K562 (cell line): ENCODE measurements around the gene PAK1IP1. TPM values are rescaled to one million over a fixed set of nuclear protein-coding genes. Genes with fewer than 3 reads are reported as not detected.

Experiments
- FOXM1 ChIP-seq, 2 experiments: fragments of 450-650 bp in 1 of 2; sonication (generic) in 1 of 2; formaldehyde crosslinking in 1 of 2; IDR thresholded peaks; 2 replicates each; pipeline versions ENCODE4 v1.6.1 to v1.9.0; 2017 to 2022; ENCODE audit warnings: low read depth in 2 of 2, mild to moderate bottlenecking in 2 of 2, missing genetic modification reagents in 1 of 2, moderate library complexity in 1 of 2
- KHSRP ChIP-seq: fragments of 450-650 bp; IDR thresholded peaks from 2 replicates; pipeline ENCODE4 v1.6.1; 2017
- NBN ChIP-seq: fragments of 450-650 bp; IDR thresholded peaks from 2 replicates; pipeline ENCODE4 v1.6.1; 2016; ENCODE audit warnings: low read depth, mild to moderate bottlenecking
- SAFB ChIP-seq: fragments of 200-400 bp; formaldehyde crosslinking; IDR thresholded peaks from 2 replicates; pipeline ENCODE4 v1.6.1; 2017; ENCODE audit warnings: low read depth, low read length, borderline replicate concordance
- ZNF197 ChIP-seq: fragments of 200-800 bp; sonication (Bioruptor generic); IDR thresholded peaks from 2 replicates; pipeline ENCODE4 v1.6.1; 2016; ENCODE audit warnings: low read depth, missing genetic modification characterization, missing compliant biosample characterization
- ZNF217 ChIP-seq: sonication (generic); formaldehyde crosslinking; IDR thresholded peaks from 2 replicates; pipeline ENCODE4 v1.8.0; 2022; ENCODE audit warnings: mild to moderate bottlenecking, missing genetic modification reagents
- ZNF830 ChIP-seq: fragments of 250-450 bp; sonication (Bioruptor Pico); IDR thresholded peaks from 2 replicates; pipeline ENCODE4 v1.5.0; 2021; ENCODE audit warnings: mild to moderate bottlenecking
- polyA plus RNA-seq, 8 experiments: library from polyadenylated mRNA; depleted of rRNA in 4 of 8; stranded (reverse) in 5 of 8; unstranded in 3 of 8; fragments of >200 nt; fragmentation: Nextera tagmentation in 2 of 8; fragmentation: Illumina TruSeq in 1 of 8; extraction: Ambion mirVana in 2 of 8; extraction: Trizol in 1 of 8; gene quantifications; 2 replicates each; pipeline versions ENCODE4 v1.2.1 to v1.2.3, GENCODE V29; 2011 to 2014; ENCODE audit warnings: inconsistent platforms in 1 of 8, missing spikeins in 1 of 8
- total RNA-seq, 7 experiments: library from RNA; depleted of rRNA in 6 of 7; stranded (reverse); fragments of >200 nt in 6 of 7; fragmentation: Illumina TruSeq in 2 of 7; extraction: Trizol in 2 of 7; gene quantifications; 2 replicates each; pipeline versions ENCODE4 v1.2.1 to v1.2.3, GENCODE V29; 2011 to 2021; ENCODE audit warnings: low replicate concordance in 1 of 7
- TF ChIP-seq, protein P1 (sequence below): fragments of 450-650 bp; IDR thresholded peaks from 2 replicates; pipeline ENCODE4 v1.6.1; 2016; ENCODE audit warnings: low read depth
- TF ChIP-seq, protein P2 (sequence below): fragments of 250-450 bp; sonication (Bioruptor Pico); IDR thresholded peaks from 2 replicates; pipeline ENCODE4 v1.8.0; 2022; ENCODE audit warnings: inconsistent platforms, mild to moderate bottlenecking, moderate library complexity, borderline replicate concordance
- TF ChIP-seq, protein P3 (sequence below), 2 experiments: fragments of 450-650 bp; IDR thresholded peaks; 2 replicates each; pipeline ENCODE4 v1.6.1; 2016; ENCODE audit warnings: mild to moderate bottlenecking in 2 of 2, borderline replicate concordance in 1 of 2, low read depth in 1 of 2, moderate library complexity in 1 of 2

Gene PAK1IP1
- total and polyA plus RNA-seq, 9 of the 15 experiments (the other 6 are each of a cell fraction or from before 2014, with no cell fraction given) = 50.0 to 200 (median 87.0) TPM

DNA sequence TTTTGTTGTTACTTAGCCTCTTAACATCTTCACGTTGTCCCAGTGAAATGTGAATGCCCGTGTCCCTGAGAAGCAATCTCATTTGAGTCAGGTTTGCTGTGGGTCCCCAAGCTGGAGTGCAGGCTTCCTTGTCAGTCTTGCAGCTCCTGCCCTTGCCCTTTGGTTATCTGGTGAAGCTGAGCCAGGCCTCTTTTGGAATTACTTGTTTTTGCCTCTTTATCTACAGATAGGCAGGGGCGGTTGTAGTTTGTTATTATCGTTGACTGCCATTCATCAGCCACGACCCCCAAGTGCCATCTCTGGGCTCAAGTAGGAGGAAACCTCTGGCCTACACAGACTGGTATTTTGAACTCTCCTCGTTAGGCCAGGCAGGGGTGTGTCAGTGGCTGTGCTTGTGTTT is 30.3 kb downstream of the PAK1IP1 start (continued):
- TF ChIP-seq, protein P1, sequence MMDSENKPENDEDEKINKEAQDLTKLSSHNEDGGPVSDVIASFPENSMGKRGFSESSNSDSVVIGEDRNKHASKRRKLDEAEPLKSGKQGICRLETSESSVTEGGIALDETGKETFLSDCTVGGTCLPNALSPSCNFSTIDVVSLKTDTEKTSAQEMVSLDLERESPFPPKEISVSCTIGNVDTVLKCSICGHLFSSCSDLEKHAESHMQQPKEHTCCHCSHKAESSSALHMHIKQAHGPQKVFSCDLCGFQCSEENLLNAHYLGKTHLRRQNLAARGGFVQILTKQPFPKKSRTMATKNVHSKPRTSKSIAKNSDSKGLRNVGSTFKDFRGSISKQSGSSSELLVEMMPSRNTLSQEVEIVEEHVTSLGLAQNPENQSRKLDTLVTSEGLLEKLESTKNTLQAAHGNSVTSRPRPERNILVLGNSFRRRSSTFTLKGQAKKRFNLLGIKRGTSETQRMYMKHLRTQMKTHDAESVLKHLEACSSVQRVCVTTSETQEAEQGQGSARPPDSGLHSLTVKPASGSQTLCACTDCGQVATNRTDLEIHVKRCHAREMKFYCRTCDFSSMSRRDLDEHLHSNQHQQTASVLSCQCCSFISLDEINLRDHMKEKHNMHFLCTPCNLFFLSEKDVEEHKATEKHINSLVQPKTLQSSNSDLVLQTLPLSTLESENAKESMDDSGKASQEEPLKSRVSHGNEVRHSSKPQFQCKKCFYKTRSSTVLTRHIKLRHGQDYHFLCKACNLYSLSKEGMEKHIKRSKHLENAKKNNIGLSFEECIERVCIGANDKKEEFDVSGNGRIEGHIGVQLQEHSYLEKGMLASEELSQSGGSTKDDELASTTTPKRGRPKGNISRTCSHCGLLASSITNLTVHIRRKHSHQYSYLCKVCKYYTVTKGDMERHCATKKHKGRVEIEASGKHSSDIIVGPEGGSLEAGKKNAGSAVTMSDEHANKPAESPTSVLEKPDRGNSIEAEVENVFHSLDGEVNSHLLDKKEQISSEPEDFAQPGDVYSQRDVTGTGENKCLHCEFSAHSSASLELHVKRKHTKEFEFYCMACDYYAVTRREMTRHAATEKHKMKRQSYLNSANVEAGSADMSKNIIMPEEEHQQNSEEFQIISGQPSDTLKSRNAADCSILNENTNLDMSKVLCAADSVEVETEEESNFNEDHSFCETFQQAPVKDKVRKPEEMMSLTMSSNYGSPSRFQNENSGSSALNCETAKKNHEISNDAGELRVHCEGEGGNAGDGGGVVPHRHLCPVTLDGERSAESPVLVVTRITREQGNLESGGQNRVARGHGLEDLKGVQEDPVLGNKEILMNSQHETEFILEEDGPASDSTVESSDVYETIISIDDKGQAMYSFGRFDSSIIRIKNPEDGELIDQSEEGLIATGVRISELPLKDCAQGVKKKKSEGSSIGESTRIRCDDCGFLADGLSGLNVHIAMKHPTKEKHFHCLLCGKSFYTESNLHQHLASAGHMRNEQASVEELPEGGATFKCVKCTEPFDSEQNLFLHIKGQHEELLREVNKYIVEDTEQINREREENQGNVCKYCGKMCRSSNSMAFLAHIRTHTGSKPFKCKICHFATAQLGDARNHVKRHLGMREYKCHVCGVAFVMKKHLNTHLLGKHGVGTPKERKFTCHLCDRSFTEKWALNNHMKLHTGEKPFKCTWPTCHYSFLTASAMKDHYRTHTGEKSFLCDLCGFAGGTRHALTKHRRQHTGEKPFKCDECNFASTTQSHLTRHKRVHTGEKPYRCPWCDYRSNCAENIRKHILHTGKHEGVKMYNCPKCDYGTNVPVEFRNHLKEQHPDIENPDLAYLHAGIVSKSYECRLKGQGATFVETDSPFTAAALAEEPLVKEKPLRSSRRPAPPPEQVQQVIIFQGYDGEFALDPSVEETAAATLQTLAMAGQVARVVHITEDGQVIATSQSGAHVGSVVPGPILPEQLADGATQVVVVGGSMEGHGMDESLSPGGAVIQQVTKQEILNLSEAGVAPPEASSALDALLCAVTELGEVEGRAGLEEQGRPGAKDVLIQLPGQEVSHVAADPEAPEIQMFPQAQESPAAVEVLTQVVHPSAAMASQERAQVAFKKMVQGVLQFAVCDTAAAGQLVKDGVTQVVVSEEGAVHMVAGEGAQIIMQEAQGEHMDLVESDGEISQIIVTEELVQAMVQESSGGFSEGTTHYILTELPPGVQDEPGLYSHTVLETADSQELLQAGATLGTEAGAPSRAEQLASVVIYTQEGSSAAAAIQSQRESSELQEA = no peak
- TF ChIP-seq KHSRP (no peak), ZNF830 (no peak), FOXM1 (IDR thresholded peaks at IDR 0.05; ENCODE audit: low read depth) (no peak; the same call in 1 of the 2 replicates), FOXM1 (CRISPR knock-in tag; IDR thresholded peaks at IDR 0.05; ENCODE audit: low read depth) (no peak), SAFB (no peak), ZNF197 (CRISPR knock-in tag) (no peak), NBN (no peak), ZNF217 (no peak)
- TF ChIP-seq, protein P2, sequence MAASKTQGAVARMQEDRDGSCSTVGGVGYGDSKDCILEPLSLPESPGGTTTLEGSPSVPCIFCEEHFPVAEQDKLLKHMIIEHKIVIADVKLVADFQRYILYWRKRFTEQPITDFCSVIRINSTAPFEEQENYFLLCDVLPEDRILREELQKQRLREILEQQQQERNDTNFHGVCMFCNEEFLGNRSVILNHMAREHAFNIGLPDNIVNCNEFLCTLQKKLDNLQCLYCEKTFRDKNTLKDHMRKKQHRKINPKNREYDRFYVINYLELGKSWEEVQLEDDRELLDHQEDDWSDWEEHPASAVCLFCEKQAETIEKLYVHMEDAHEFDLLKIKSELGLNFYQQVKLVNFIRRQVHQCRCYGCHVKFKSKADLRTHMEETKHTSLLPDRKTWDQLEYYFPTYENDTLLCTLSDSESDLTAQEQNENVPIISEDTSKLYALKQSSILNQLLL (CRISPR knock-in tag) = no peak
- TF ChIP-seq, protein P3, sequence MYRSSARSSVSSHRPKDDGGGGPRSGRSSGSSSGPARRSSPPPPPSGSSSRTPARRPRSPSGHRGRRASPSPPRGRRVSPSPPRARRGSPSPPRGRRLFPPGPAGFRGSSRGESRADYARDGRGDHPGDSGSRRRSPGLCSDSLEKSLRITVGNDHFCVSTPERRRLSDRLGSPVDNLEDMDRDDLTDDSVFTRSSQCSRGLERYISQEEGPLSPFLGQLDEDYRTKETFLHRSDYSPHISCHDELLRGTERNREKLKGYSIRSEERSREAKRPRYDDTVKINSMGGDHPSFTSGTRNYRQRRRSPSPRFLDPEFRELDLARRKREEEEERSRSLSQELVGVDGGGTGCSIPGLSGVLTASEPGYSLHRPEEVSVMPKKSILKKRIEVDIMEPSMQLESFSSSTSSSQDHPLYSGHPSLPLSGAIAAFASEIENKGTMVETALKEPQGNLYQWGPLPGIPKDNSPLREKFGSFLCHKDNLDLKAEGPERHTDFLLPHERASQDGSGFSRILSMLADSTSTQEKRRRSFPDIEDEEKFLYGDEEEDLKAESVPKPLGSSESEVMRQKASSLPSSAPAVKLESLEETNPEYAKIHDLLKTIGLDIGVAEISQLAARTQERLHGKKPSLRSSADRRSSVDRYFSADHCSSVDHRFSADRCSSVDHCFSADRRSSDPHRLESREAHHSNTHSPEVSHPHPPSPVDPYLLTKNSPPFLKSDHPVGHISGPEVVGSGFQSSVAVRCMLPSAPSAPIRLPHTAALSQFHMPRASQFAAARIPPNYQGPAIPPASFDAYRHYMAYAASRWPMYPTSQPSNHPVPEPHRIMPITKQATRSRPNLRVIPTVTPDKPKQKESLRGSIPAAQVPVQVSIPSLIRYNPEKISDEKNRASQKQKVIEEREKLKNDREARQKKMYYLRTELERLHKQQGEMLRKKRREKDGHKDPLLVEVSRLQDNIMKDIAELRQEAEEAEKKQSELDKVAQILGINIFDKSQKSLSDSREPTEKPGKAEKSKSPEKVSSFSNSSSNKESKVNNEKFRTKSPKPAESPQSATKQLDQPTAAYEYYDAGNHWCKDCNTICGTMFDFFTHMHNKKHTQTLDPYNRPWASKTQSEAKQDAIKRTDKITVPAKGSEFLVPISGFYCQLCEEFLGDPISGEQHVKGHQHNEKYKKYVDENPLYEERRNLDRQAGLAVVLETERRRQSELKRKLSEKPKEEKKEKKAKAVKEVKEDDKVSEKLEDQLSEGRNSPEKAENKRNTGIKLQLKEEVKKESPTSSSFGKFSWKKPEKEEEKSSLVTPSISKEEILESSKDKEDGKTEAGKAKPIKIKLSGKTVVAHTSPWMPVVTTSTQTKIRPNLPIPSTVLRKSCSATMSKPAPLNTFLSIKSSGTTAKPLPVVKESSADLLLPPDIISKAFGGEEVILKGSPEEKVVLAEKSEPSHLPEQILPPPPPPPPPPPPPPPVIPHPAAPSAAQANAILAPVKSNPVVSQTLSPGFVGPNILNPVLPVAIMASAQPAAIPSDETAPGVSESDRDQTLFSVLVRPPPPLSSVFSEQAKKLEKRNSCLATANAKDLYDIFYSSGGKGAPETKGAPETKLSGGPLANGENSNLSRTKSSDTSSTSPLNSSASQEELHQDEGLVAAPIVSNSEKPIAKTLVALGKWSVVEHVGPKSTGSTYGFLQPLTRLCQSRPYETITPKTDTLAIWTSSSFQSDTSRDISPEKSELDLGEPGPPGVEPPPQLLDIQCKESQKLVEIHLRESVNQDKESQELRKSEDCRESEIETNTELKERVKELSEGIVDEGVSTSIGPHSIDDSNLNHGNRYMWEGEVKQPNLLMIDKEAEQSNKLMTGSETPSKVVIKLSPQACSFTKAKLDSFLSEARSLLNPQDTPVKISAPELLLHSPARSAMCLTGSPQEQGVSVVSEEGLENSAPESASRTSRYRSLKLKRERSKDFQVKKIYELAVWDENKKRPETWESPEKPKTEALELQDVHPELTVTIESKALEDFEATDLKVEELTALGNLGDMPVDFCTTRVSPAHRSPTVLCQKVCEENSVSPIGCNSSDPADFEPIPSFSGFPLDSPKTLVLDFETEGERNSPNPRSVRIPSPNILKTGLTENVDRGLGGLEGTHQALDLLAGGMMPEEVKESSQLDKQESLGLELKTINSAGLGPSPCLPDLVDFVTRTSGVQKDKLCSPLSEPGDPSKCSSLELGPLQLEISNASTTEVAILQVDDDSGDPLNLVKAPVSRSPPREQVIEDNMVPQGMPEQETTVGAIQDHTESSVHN (IDR thresholded peaks at IDR 0.05; ENCODE audit: borderline replicate concordance in 1 of 2, low read depth in 1 of 2) = no peak
